Measurements from ENCODE around the gene HPCAL1. TPM values are rescaled to one million over a fixed set of nuclear protein-coding genes. Genes with fewer than 3 reads are reported as not detected.

Gene HPCAL1
- total and polyA plus RNA-seq, 8 donors: 22.1 to 32.7 (median 26.4) TPM

- H3K27me3 ChIP-seq: no peaks in the 10 kb centered on the region
- H3K27ac ChIP-seq: no peak overlapping the region
- WGBS, 2 donors: 34% methylated on average over 7 of the region's 7 CpGs
- intact Hi-C loops (cut with DNase I): no loop called here
- DNase-seq (peak in 1 of 6 donors; percentile 51), ATAC-seq (peak; percentile 62 to 79 (median 72)), FAIRE-seq (no peak)
- H3K36me3 ChIP-seq: no peaks in the 10 kb centered on the region
- no peak overlapping the region for H3K4me3 ChIP-seq
- no peak for TF ChIP-seq CTCF (IDR thresholded peaks at IDR 0.05)
- H3K4me1 ChIP-seq: peaks cover 0 to 18% (median 12%) of the 10 kb centered on the region in 3 donors
- H3K9me3 ChIP-seq: no peaks in the 10 kb centered on the region
Measured at GRCh38 chr2:10378189-10378588, 75.5 kb downstream of the HPCAL1 start.

GRCh38 chr2:10380048-10380926 is 77.6 kb downstream of the HPCAL1 start:
- FAIRE-seq (no peak), DNase-seq (no peak), ATAC-seq (no peak)
- no peak overlapping the region for H3K27ac ChIP-seq
- H3K4me1 ChIP-seq: peaks cover 0 to 18% (median 8%) of the 10 kb centered on the region in 3 donors
- no peaks in the 10 kb centered on the region for H3K9me3 ChIP-seq
- no peaks in the 10 kb centered on the region for H3K27me3 ChIP-seq
- no peak overlapping the region for H3K4me3 ChIP-seq
- TF ChIP-seq CTCF (IDR thresholded peaks at IDR 0.05): no peak
- intact Hi-C loops (cut with DNase I): no loop called here
- no peaks in the 10 kb centered on the region for H3K36me3 ChIP-seq
- 65 to 71% methylated on average over 9 of the region's 9 CpGs for WGBS, 2 donors

GRCh38 chr2:10381997-10382353 is 79.3 kb downstream of the HPCAL1 start:
- H3K9me3 ChIP-seq: no peaks in the 10 kb centered on the region
- no peak for TF ChIP-seq CTCF (IDR thresholded peaks at IDR 0.05)
- FAIRE-seq: no peak
- H3K4me3 ChIP-seq: no peak overlapping the region
- intact Hi-C loops (cut with DNase I): no loop called here
- ATAC-seq: no peak
- no peaks in the 10 kb centered on the region for H3K27me3 ChIP-seq
- 79 to 87% methylated on average over 3 of the region's 3 CpGs for WGBS, 2 donors
- no peak for DNase-seq
- no peak overlapping the region for H3K27ac ChIP-seq
- peaks cover 0 to 18% (median 8%) of the 10 kb centered on the region in 3 donors for H3K4me1 ChIP-seq
- H3K36me3 ChIP-seq: no peaks in the 10 kb centered on the region

- Histone ChIP-seq H3K27ac (no peak overlapping the region), H3K27me3 (no peaks in the 10 kb centered on the region), H3K4me1 (peaks cover 0 to 13% (median 5%) of the 10 kb centered on the region in 3 donors), H3K9me3 (no peaks in the 10 kb centered on the region), H3K4me3 (no peak overlapping the region), H3K36me3 (no peaks in the 10 kb centered on the region)
- intact Hi-C loops (cut with DNase I): no loop called here
- FAIRE-seq (no peak), ATAC-seq (peak in 2 of 4 donors; percentile 9 to 19), DNase-seq (no peak)
- TF ChIP-seq CTCF (IDR thresholded peaks at IDR 0.05): no peak
- 74 to 77% methylated on average over 18 of the region's 18 CpGs for WGBS, 2 donors
Measured at GRCh38 chr2:10382354-10383061, 79.8 kb downstream of the HPCAL1 start.
